GM12872 (cell line): ENCODE results near the gene IFNA2.
A peak's percentile ranks its signal among the peaks of the same experiment; 100 is the strongest.

Source experiments
- CTCF ChIP-seq: IDR thresholded peaks from 3 replicates; pipeline ENCODE4 v1.5.1; 2011; ENCODE audit warnings: low read depth, mild to moderate bottlenecking, low read length, moderate library complexity; ENCODE audit not compliant: insufficient read depth

IFNA2 gene

GRCh38 chr9:21367957-21368356 is 17.2 kb downstream of the IFNA2 start, which contains the start of gene IFNA13:
TSS of gene IFNA13 (minus strand) at chr9:21368057. CDS start at chr9:21368010, 47 bp downstream.
- no peak for TF ChIP-seq CTCF

GRCh38 chr9:21362287-21362686 is 22.9 kb downstream of the IFNA2 start:
- TF ChIP-seq CTCF: no peak

DNA sequence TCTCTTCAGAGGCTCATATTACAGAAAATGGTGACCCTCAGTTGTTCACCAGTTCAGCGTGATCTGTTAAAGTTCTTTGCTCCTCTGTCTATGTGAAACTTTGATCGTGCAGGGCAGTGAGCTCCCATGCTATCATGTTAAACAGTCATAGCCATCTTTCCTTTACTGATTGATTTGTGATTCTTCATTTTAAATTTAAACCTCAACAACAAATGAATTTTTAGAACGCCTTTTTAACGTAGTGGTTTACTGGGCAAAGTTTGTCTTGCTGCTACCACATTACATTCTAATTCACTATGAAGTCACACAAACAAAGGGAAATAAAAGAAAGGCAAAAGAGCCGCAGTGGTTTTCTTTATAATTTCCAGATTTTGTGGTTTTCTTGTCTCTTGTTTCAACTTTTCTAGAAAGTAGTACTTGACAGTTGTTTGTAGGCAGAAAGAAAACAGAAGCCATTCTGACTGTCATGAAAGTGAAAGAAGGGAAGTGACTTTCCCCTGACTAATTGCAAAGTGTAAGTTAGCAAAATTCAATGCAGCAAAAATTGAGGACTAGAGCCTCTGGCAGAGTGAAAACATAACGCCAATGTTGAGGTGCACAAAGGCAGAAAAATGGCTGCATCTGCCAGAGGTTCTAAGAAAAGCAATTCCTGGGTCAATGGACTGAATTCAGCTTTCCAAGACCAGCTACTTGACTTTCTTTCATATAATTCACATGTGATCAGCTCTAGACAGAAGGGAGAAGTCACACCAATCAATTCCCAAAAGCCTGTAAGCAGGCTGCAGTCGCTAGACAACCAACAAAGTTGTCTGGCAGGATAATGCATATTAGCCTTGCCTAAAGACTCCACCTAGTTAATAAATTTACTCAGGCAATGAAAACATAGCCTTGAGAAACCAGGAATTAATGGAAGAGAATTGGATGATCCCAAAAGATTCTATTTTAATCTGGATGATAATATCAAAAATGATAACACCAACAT is 27.4 kb downstream of the IFNA2 start:
- no peak for TF ChIP-seq CTCF

DNA sequence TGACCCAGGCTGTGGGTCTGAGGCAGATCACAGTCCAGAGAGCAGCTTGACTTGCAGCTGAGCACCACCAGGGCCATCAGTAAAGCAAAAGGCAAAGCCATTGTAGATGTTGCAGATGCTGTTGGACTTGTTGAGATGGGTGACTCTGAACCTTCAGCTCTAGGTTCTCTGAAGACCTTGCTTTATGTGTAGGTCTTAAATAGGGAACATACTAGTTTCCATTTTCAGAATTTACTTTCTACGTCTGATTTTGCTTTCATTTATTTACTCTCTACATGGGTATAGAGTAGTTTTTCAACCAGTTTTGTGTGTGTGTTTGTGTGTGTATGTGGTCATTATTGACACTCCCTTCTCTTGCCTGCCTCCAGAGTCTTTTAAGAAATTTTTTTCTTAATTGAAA is 34.4 kb downstream of the IFNA2 start, which contains the start of gene IFNA6:
TSS of gene IFNA6 (minus strand) at position 101 of the 400 bp plus-strand sequence. CDS start at position 101, 0 bp downstream.
- TF ChIP-seq CTCF: no peak

GRCh38 chr9:21348430-21348970 is 36.7 kb downstream of the IFNA2 start:
- no peak for TF ChIP-seq CTCF

DNA sequence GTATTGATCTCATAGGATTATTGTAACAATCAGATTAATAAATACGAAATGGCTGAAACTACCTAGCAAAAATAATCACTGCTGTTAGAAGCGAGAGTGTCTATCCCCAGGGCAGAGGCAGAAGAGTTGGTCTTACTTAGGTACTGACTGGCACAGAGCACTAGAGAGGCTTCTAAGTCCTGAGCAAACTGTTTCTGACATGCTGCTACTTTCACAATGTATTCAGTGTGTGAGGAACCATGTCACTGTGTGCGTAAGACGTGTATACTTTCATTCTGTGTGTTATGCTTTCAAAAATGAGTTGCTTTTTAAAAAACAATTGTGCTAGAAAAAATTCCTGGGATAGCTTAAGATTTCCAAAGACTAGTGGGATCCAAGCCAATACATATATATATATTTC is 44.5 kb downstream of the IFNA2 start:
- no peak for TF ChIP-seq CTCF

DNA sequence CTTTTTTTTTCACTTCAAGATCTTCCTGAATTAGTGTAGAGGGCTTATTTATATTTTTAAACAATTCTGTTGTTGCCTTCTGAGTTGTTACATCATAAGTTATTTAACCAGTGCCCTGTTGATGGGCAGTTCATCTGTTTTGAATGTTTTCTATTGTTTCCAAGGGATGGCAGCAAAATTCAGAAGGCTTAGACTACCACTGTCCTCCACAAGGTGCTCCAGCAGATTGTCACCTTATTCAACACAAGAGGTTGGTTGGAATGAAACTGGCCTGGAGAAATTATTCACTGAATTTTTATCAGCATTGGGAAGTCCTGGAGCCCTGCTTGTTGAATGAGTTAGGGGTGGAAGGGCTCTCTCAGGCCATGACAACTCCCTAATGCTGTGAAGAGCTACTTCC is 48.7 kb downstream of the IFNA2 start:
- TF ChIP-seq CTCF: 0 out of 3 replicates have a peak, but pooled peaks have one; percentile 9
